Activated CD4-positive, alpha-beta T cell treated with anti-CD3 and anti-CD28 coated beads, Interleukin-2, amount 10 ng/mL, durations not matched to agents 24 days and 14 days (primary cell): ENCODE results near the gene ERCC6. TPM values are rescaled to one million over a fixed set of nuclear protein-coding genes. Genes with fewer than 3 reads are reported as not detected.

Experiments used
- DNase-seq: peaks from one replicate; pipeline ENCODE4 v3.0.0; 2022
- H3K27ac Mint-ChIP-seq: one replicate; pipeline ENCODE4 v1.8.0; 2022; ENCODE audit warnings: mild to moderate bottlenecking, mixed read lengths
- H3K27me3 Mint-ChIP-seq: one replicate; pipeline ENCODE4 v1.8.0; 2022; ENCODE audit warnings: mixed read lengths
- H3K36me3 Mint-ChIP-seq: one replicate; pipeline ENCODE4 v1.8.0; 2022; ENCODE audit warnings: low read depth, mild to moderate bottlenecking, mixed read lengths
- H3K4me1 Mint-ChIP-seq: one replicate; pipeline ENCODE4 v1.8.0; 2021; ENCODE audit warnings: mixed read lengths
- H3K4me3 Mint-ChIP-seq: one replicate; pipeline ENCODE4 v1.8.0; 2022; ENCODE audit warnings: mild to moderate bottlenecking, moderate library complexity, mixed read lengths
- H3K9me3 Mint-ChIP-seq: one replicate; pipeline ENCODE4 v1.8.0; 2021; ENCODE audit warnings: mixed read lengths
- intact Hi-C: fragments of 100-400 bp; cut with micrococcal nuclease; formaldehyde crosslinking; loops from one replicate; pipeline ENCODE4 v1.15.1; 2023
- total RNA-seq: library from RNA; stranded (reverse); gene quantifications from 2 replicates; pipeline ENCODE4 v1.2.3, GENCODE V29; 2022

ERCC6 gene
- total RNA-seq, 1 donor from 2014 or later = 14.5 TPM

- intact Hi-C loops = no loop called here
- no peak overlapping the region for H3K4me3 Mint-ChIP-seq
- DNase-seq = no peak
- no peaks in the 10 kb centered on the region for H3K36me3 Mint-ChIP-seq
- H3K9me3 Mint-ChIP-seq = no peaks in the 10 kb centered on the region
- peaks cover 33% of the 10 kb centered on the region for H3K27me3 Mint-ChIP-seq
- peaks cover 2% of the 10 kb centered on the region for H3K4me1 Mint-ChIP-seq
- no peak overlapping the region for H3K27ac Mint-ChIP-seq
These were observed 24.0 kb upstream of the ERCC6 start for GRCh38 chr10:49562893-49563292.

DNA sequence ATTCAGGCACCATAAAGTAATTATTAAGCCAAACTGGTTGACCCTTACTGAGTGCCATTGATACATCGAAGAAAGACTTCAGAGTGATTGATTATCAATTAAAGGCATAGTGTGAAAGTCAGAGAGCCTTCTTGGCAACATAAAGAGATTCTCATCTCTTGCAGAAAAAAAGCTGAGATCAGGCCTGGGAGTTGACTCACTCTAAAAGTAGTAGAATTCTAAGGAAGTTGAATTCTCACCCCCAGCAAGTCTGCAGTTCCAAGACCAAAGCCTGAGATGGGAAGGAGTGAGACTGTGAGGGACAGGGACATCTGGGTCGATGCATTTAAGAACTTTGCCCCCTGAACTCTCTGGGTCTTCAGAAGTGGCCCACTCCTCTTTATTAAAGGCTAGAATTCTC lies 21.6 kb upstream of the ERCC6 start:
- Mint-ChIP-seq H3K27ac (no peak overlapping the region), H3K4me1 (no peaks in the 10 kb centered on the region)

DNA sequence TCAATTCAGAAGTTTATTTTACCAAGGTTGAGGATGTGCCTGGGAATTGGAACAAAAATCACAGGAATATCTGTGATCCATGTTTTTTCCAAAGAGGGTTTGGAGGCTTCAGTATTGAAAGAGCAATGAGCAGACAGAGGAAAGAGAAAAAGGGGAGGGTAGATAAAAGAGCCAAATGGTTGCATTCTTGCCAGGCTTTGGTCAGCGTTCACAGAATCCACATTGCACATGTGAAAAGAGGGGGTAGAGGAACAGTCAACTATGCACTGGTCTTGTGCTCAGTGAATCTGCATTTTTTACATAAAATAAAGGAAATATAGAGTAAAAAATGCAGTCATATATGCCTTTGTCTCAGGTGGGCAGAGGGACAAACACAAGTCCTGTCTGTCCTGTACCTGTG lies 20.6 kb upstream of the ERCC6 start:
- peaks cover 26% of the 10 kb centered on the region for H3K27me3 Mint-ChIP-seq
- no peak overlapping the region for H3K4me3 Mint-ChIP-seq
- no peaks in the 10 kb centered on the region for H3K4me1 Mint-ChIP-seq
- intact Hi-C loops = no loop called here
- no peaks in the 10 kb centered on the region for H3K9me3 Mint-ChIP-seq
- no peak overlapping the region for H3K27ac Mint-ChIP-seq
- H3K36me3 Mint-ChIP-seq = no peaks in the 10 kb centered on the region
- DNase-seq = no peak

More for the DNA sequence above, 21.6 kb upstream of the ERCC6 start:
- Mint-ChIP-seq H3K4me3 (no peak overlapping the region), H3K36me3 (no peaks in the 10 kb centered on the region), H3K27me3 (peaks cover 24% of the 10 kb centered on the region), H3K9me3 (no peaks in the 10 kb centered on the region)
- intact Hi-C loops = no loop called here
- no peak for DNase-seq

DNA sequence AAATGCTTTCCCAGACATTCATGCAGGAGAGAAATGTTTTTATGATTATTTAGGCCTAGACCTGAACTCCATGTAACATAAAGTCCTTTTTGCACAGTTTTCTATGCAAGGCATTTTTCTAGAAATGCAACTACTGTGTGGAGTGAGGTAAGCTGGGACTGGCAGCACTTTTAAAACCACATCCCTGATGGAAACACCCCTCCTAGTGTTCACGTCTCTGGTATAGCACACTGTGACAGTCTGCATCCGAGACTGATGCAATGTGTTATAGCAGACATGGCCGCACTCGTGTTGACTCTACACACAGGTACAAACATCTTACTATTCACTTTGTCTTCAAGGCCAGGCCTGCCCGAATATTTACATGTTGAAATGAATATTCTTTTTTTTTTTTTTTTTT lies 19.3 kb upstream of the ERCC6 start:
- intact Hi-C loops = no loop called here
- Mint-ChIP-seq H3K27ac (no peak overlapping the region), H3K4me1 (no peaks in the 10 kb centered on the region), H3K4me3 (no peak overlapping the region), H3K27me3 (peaks cover 26% of the 10 kb centered on the region), H3K36me3 (no peaks in the 10 kb centered on the region), H3K9me3 (no peaks in the 10 kb centered on the region)
- DNase-seq = no peak

DNA sequence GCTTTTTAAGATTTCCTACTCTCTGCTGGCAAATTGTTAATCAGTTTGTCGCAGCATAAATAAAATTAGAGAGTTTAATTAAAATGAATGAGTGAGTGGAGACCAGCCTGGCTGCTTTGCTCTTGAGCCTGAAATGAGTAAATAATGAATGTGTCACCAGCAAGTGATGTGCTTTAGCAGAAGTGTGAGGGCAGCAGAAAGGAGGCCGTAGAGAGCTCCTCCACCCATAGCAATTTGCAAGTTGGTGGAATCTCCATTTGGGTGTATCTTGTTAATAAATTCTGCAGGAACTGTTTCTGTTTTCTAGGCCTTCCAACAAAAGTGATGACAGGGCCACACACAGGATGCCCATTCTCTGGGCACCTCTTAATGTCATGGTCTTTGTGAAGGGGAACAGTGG lies 18.8 kb upstream of the ERCC6 start:
- H3K36me3 Mint-ChIP-seq = no peaks in the 10 kb centered on the region
- intact Hi-C loops = no loop called here
- no peaks in the 10 kb centered on the region for H3K4me1 Mint-ChIP-seq
- no peak for DNase-seq
- no peak overlapping the region for H3K4me3 Mint-ChIP-seq
- no peaks in the 10 kb centered on the region for H3K9me3 Mint-ChIP-seq
- no peak overlapping the region for H3K27ac Mint-ChIP-seq
- H3K27me3 Mint-ChIP-seq = peaks cover 31% of the 10 kb centered on the region

DNA sequence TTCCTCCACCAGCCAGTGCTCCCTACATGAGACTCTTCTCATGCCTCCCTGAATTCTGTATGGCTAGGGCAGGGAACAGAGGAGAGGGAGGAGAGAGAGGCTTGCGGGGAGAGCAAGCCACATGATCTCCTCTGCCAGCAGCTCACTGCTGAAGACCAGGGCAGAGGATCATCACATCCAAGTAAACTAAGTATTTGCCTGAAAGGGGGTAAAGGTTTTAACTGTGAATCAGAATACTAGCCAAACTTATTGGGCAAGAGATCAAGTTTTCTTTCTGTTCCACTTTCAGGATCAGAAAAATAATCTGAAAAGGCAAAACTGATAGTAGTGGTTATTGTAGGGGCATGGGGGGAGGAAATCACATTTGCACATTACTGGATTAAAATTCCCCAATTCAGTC lies 17.8 kb upstream of the ERCC6 start:
- H3K9me3 Mint-ChIP-seq = no peaks in the 10 kb centered on the region
- H3K27ac Mint-ChIP-seq = no peak overlapping the region
- no peaks in the 10 kb centered on the region for H3K4me1 Mint-ChIP-seq
- H3K4me3 Mint-ChIP-seq = no peak overlapping the region
- H3K36me3 Mint-ChIP-seq = no peaks in the 10 kb centered on the region
- peaks cover 33% of the 10 kb centered on the region for H3K27me3 Mint-ChIP-seq
- no peak for DNase-seq
- intact Hi-C loops = no loop called here

- DNase-seq = no peak
- no peak overlapping the region for H3K4me3 Mint-ChIP-seq
- intact Hi-C loops = no loop called here
- H3K9me3 Mint-ChIP-seq = peaks cover 3% of the 10 kb centered on the region
- no peaks in the 10 kb centered on the region for H3K36me3 Mint-ChIP-seq
- H3K27ac Mint-ChIP-seq = no peak overlapping the region
- no peaks in the 10 kb centered on the region for H3K4me1 Mint-ChIP-seq
- H3K27me3 Mint-ChIP-seq = peaks cover 21% of the 10 kb centered on the region
These were observed 13.4 kb upstream of the ERCC6 start for GRCh38 chr10:49552277-49552676.

DNA sequence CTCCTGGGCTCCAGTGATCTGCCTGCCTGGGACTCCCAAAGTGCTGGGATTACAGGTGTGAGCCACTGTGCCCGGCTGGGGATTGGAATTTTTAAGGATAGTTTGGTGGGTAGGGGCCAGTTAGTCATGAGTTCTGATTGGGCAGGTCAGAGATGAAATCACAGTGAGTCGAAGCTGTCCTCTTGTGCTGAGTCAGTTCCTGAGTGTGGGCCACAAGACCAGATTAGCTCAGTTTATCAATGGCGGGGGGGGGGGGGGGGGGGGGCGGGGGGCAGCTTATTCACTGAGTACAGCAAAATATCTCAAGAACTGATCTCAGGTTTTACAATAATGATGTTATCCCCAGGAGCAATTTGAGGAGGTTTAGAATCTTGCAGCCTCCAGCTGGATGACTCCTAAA lies 11.6 kb upstream of the ERCC6 start:
- no peak overlapping the region for H3K27ac Mint-ChIP-seq
- peaks cover 7% of the 10 kb centered on the region for H3K9me3 Mint-ChIP-seq
- H3K27me3 Mint-ChIP-seq = peaks cover 24% of the 10 kb centered on the region
- H3K36me3 Mint-ChIP-seq = no peaks in the 10 kb centered on the region
- DNase-seq = no peak
- intact Hi-C loops = no loop called here
- H3K4me3 Mint-ChIP-seq = no peak overlapping the region
- H3K4me1 Mint-ChIP-seq = no peaks in the 10 kb centered on the region

GRCh38 chr10:49549640-49550346 lies 10.9 kb upstream of the ERCC6 start:
- no peak overlapping the region for H3K4me3 Mint-ChIP-seq
- H3K36me3 Mint-ChIP-seq = no peaks in the 10 kb centered on the region
- intact Hi-C loops = no loop called here
- peaks cover 7% of the 10 kb centered on the region for H3K9me3 Mint-ChIP-seq
- H3K27ac Mint-ChIP-seq = no peak overlapping the region
- no peaks in the 10 kb centered on the region for H3K4me1 Mint-ChIP-seq
- DNase-seq = no peak
- H3K27me3 Mint-ChIP-seq = peaks cover 21% of the 10 kb centered on the region

- peaks cover 12% of the 10 kb centered on the region for H3K4me1 Mint-ChIP-seq
- no peak overlapping the region for H3K27ac Mint-ChIP-seq
- peaks cover 19% of the 10 kb centered on the region for H3K27me3 Mint-ChIP-seq
- intact Hi-C loops = no loop called here
- H3K36me3 Mint-ChIP-seq = no peaks in the 10 kb centered on the region
- H3K9me3 Mint-ChIP-seq = peaks cover 9% of the 10 kb centered on the region
- no peak overlapping the region for H3K4me3 Mint-ChIP-seq
- no peak for DNase-seq
These were observed 4.7 kb upstream of the ERCC6 start for GRCh38 chr10:49543604-49544003.

DNA sequence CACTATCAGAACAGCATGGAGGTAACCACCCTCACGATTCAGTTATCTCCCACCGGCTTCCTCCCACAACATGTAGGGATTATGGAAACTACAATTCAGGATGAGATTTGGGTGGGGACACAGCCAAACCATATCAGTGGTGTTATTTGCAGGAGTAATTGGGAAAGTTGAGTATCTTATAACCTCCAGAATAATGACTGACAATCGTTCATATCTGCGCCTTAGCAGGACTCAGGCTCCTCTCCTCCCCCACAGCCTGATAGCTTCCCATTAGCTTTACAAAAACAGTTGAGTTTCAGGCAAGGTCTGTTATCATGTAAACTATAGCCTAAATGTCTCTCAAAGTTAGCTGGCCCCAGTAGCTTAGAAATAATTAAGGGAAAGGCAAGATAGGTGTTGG lies 3.4 kb upstream of the ERCC6 start:
- H3K36me3 Mint-ChIP-seq = no peaks in the 10 kb centered on the region
- peaks cover 9% of the 10 kb centered on the region for H3K9me3 Mint-ChIP-seq
- no peak for DNase-seq
- peaks cover 17% of the 10 kb centered on the region for H3K27me3 Mint-ChIP-seq
- H3K4me1 Mint-ChIP-seq = peaks cover 20% of the 10 kb centered on the region
- H3K4me3 Mint-ChIP-seq = no peak overlapping the region
- H3K27ac Mint-ChIP-seq = no peak overlapping the region
- intact Hi-C loops = no loop called here

DNA sequence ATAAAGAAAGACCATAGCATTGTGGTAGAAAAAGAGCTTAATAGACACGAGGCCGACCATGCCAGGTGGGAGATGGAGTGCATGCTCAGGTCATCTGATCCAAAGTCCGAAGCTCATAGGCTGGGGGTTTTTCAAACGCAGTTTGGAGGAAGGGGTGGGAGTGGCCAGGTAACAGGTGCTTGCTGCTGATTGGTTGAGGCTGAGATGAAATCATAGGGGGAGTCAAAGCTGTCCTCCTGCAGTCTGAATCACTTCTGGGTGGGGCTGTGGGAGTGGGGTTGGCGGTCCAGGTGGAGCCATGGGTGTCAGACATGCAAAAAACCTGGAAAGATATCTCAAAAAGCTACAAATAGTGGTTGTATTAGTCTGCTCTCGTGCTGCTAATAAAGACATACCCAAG lies 2.8 kb upstream of the ERCC6 start:
- H3K4me1 Mint-ChIP-seq = peaks cover 20% of the 10 kb centered on the region
- peaks cover 9% of the 10 kb centered on the region for H3K9me3 Mint-ChIP-seq
- intact Hi-C loops = no loop called here
- no peak overlapping the region for H3K4me3 Mint-ChIP-seq
- peaks cover 17% of the 10 kb centered on the region for H3K27me3 Mint-ChIP-seq
- H3K36me3 Mint-ChIP-seq = no peaks in the 10 kb centered on the region
- DNase-seq = no peak
- no peak overlapping the region for H3K27ac Mint-ChIP-seq

DNA sequence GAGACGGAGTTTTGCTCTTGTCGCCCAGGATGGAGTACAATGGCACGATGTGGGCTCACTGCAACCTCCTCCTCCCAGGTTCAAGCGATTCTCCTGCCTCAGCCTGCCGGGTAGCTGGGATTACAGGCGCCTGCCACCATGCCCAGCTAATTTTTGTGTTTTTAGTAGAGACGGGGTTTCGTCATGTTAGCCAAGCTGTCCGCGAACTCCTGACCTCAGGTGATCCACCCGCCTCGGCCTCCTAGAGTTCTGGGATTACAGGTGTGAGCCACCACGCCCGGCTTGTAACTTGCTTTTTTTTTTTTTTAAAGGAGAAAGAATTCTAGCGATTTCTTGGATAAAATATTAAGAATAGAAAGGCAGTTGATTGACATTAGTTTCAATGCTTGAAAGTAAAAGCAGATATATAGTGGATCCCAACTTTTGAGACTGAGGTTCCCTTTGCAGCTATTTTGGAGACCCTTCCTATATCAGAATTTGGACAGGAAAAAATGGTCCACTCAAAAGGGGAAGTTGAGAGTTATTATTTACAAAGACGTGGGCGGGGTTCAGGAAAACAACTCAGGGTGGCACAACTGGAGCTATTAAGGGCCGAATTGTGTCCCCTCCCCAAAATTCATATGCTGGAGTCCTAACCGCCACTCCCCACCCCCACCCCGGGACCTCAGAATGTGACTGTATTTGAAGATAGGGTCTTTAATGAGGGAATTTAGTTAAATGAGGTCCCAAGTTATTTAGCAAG lies 1.3 kb upstream of the ERCC6 start:
- peaks cover 14% of the 10 kb centered on the region for H3K27me3 Mint-ChIP-seq
- H3K27ac Mint-ChIP-seq = no peak overlapping the region
- peaks cover 28% of the 10 kb centered on the region for H3K4me1 Mint-ChIP-seq
- intact Hi-C loops = no loop called here
- H3K4me3 Mint-ChIP-seq = peak overlapping the region; percentile 91
- peaks cover 5% of the 10 kb centered on the region for H3K9me3 Mint-ChIP-seq
- no peak for DNase-seq
- peaks cover 4% of the 10 kb centered on the region for H3K36me3 Mint-ChIP-seq

DNA sequence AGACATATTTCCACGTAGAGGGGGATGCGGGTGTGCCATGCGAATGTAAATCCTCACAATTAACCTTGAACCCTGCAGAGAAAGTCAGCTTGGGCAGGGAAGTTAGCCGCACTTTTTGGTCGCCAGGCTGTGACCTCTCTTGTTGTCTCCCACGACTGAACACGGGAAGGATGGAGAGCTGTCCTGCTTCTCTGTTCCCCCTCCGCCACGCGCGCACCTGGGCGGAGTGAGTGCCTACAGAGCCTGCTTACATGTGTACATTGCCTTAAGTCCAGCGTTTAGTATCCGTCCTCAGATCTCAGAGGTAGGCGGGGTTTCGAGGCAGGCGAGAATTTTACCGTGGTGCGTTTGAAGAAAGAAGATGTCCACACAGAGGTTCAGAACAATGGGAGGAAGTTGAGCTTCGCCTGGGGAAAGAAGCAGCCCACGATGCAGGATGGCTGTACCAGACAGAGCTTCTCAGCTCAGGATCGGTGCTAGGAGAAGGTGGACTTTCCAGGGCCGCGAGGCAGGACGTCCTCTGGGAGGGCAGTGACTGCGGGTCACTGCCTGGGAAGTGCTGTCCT lies 482 bp upstream of the ERCC6 start:
- H3K4me1 Mint-ChIP-seq = peaks cover 34% of the 10 kb centered on the region
- peaks cover 14% of the 10 kb centered on the region for H3K27me3 Mint-ChIP-seq
- intact Hi-C loops = loop anchor here (2.0 kb wide), 2 partner anchors 363 to 1233 kb away; partner anchors contain the start of gene MAPK8
- peaks cover 6% of the 10 kb centered on the region for H3K36me3 Mint-ChIP-seq
- H3K9me3 Mint-ChIP-seq = peaks cover 5% of the 10 kb centered on the region
- peak; percentile 80 for DNase-seq
- H3K27ac Mint-ChIP-seq = peak overlapping the region; percentile 97
- peak overlapping the region; percentile 91 for H3K4me3 Mint-ChIP-seq
